Pericardium fibroblast (primary cell): ENCODE data around the gene PRKG1. TPM values are rescaled to one million over a fixed set of nuclear protein-coding genes. Genes with fewer than 3 reads are reported as not detected.

ENCODE experiments used
- total RNA-seq: library from RNA; depleted of rRNA; stranded (reverse); fragments of >200 nt; gene quantifications from 2 replicates; pipeline ENCODE4 v1.2.3, GENCODE V29; 2015

The PRKG1 gene
- total RNA-seq = 15.3 and 19.5 TPM in 2 replicates

DNA sequence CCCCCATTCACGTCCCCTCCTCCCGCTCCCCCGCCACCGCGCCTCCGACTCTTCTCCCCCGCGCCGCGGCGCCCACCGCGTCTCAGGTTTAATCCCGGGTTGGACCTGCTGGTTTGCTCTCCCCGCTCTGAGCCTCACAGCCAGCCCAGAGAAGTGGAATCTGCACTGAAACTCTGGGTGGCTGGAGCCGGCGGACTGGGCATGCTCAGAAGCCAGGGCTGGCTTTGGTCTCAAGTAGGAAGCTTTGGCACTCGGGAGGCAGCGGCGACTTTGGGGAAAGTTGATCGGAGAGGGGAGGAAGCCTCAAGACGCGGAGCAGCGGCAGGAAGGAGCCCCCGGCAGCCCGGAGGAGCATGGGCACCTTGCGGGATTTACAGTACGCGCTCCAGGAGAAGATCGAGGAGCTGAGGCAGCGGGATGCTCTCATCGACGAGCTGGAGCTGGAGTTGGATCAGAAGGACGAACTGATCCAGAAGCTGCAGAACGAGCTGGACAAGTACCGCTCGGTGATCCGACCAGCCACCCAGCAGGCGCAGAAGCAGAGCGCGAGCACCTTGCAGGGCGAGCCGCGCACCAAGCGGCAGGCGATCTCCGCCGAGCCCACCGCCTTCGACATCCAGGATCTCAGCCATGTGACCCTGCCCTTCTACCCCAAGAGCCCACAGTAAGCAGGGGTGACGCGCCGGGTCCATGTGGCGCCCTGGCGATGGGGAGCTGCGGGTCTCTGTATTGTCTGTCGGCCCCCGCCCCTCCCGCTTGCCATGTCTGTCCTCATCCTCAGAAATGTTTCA is at the start of gene PRKG1:
Gene PRKG1 (plus strand): TSS at position 250 of the 791 bp plus-strand sequence.

DNA sequence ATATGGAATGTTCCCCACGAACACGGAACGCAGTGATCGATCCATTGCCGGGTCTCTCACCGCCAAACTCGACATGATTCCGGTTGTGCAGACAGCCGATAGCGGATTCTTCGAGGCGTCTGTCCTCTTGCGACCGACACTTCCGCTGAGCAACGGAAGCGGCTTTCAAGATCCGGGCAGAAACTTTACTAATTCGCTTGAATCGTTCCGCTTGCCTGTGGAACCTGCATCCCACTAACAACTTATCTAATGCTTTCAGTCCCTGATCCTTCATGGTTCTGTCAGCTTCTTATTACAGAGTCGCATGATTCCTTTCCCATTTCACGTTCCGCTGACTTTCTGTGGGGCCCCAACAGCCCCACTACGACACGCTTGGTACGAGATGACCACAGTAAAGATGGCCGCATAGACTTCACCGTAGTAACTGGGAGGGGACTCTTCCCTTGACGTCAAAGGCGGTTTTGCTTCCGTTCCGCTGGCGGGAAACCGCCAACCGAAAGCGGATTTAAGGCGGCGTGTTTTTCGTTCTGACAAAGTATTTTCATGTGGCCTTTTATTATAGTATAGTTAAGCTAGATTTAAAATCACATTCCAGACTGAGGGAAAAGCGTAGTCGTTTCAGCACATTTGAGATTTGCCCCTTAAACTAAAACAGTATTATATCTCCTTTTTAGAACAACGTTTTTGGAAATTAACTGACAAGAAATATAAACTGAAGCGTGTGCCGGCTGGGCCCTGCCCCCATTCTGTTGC is 625.4 kb downstream of the PRKG1 start, which contains the start of gene CSTF2T:
Gene CSTF2T (minus strand): TSS at position 121 of the 753 bp plus-strand sequence. CDS start 46 bp downstream, at position 75.

DNA sequence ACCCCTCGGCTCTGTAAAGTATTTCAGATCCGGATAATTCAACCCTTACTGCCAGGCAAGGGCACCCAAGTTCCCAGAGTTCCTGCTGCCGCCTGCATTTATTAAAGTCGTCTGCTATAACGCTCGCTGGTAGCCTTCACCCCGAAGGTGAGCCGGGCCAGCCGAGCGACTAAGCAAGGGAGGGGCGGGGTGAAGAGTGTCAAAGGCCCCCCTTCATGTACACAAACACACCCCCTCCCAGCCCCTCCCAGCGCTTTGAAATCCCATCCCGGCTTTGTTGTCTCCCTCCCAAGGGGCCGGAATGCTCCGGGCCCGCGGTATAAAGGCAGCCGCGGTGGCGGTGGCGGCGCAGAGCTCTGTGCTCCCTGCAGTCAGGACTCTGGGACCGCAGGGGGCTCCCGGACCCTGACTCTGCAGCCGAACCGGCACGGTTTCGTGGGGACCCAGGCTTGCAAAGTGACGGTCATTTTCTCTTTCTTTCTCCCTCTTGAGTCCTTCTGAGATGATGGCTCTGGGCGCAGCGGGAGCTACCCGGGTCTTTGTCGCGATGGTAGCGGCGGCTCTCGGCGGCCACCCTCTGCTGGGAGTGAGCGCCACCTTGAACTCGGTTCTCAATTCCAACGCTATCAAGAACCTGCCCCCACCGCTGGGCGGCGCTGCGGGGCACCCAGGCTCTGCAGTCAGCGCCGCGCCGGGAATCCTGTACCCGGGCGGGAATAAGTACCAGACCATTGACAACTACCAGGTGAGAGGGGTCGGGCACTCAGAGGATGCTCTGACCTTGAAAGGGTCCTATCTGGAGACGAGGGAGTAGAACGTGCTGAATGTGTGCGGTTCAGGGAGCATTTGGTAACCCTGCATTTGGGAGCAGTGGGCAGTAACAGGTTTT is 1239.9 kb downstream of the PRKG1 start, which contains the start of gene DKK1:
Gene DKK1 (plus strand): TSS at position 349 of the 889 bp plus-strand sequence. CDS start 154 bp downstream, at position 503.

Other genes starting within 250 kb of the PRKG1 start
- not detected in 2 replicates for gene A1CF, start 188.9 kb upstream of the PRKG1 start, total RNA-seq